Gastrocnemius medialis (tissue), 4 donors: ENCODE measurements around the gene BSPH1.

Source experiments
- POLR2A ChIP-seq, 2 donors: fragments of 450-650 bp; IDR thresholded peaks; one replicate each; pipeline ENCODE4 v1.6.1; 2017; ENCODE audit warnings: antibody characterized with exemption in 2 of 2, mild to moderate bottlenecking in 2 of 2, moderate library complexity in 2 of 2
- TF ChIP-seq, protein P1 (sequence below), 5 experiments: fragments of 450-650 bp in 3 of 5; fragments of 200-600 bp in 2 of 5; sonication (generic) in 2 of 5; IDR thresholded peaks in 4 of 5; conservative IDR thresholded peaks in 1 of 5; 1 replicate in 4 of 5; 2 replicates in 1 of 5; pipeline ENCODE4 v1.5.1; 2016 to 2019; ENCODE audit warnings: antibody characterized with exemption in 5 of 5, mild to moderate bottlenecking in 3 of 5, moderate library complexity in 3 of 5

- TF ChIP-seq, protein P1, sequence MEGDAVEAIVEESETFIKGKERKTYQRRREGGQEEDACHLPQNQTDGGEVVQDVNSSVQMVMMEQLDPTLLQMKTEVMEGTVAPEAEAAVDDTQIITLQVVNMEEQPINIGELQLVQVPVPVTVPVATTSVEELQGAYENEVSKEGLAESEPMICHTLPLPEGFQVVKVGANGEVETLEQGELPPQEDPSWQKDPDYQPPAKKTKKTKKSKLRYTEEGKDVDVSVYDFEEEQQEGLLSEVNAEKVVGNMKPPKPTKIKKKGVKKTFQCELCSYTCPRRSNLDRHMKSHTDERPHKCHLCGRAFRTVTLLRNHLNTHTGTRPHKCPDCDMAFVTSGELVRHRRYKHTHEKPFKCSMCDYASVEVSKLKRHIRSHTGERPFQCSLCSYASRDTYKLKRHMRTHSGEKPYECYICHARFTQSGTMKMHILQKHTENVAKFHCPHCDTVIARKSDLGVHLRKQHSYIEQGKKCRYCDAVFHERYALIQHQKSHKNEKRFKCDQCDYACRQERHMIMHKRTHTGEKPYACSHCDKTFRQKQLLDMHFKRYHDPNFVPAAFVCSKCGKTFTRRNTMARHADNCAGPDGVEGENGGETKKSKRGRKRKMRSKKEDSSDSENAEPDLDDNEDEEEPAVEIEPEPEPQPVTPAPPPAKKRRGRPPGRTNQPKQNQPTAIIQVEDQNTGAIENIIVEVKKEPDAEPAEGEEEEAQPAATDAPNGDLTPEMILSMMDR (IDR thresholded peaks at IDR 0.05 in 4 of 5, conservative IDR thresholded peaks at IDR 0.05 in 1 of 5): no peak
- TF ChIP-seq POLR2A (IDR thresholded peaks at IDR 0.05): no peak
These were observed 670 bp downstream of the BSPH1 start for GRCh38 chr19:47991191-47991808.
